ENCODE measurements around the gene SERAC1. TPM values are rescaled to one million over a fixed set of nuclear protein-coding genes. Genes with fewer than 3 reads are reported as not detected.

Gene SERAC1
- polyA plus RNA-seq, 1 donor, result 5.3 TPM

DNA sequence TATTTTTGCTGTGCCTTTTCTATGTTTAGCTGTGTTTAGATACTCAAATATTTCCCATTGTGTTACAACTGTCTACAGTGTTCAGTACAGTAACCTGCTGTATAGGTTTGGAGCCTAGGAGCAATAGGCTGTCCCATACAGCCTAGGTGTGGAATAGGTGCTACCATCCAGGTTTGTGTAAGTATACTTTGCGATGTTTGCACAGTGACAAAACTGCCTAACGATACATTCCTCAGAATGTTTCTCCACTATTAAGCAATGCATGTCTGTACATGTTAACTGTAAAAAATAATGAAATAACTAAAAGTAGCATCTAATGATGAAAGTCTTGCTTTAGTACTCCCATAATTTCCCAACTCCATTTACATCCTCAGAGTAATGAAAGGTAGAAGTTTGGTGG is 46.0 kb downstream of the SERAC1 start:
- DNase-seq (ENCODE audit: low read depth), result no peak

DNA sequence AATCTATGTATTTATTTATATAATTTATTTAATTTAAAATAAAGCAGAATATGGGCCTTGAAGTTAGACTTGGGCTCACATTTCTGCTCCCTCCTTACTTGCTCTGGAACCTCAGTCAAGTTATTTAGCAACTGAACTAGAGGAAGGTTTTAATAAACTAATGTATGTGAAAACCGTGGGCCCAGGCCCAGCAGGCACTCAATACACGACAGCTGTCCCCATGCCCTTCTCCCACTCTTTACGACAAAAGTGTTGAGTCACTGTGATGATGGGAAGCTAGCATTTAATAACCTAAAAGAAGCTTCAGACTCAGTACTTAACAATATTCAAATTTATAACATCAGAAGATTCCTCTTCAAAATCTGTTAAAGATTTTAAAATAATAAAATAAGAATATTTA is 46.7 kb downstream of the SERAC1 start:
- DNase-seq (ENCODE audit: low read depth), result no peak

DNA sequence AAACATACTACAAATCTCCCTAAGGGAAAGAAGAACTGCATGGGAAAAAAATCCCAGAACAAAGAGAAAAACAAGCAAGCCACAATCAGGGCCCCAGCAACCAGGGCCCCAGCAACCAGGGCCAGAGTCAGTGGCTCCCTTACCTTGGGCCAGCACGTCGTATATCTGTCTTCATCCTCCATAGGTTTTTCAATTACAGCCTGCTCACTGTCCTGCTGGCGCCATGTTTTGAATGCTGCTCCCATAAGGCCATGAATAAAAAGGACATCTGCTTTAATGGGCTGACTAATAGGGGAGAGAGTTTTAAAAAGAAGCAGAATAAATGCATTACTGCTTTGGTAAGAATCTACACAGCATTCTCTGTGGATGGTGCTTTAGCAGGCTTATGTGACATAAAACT is 49.2 kb downstream of the SERAC1 start:
- no peak for DNase-seq (ENCODE audit: low read depth)

DNA sequence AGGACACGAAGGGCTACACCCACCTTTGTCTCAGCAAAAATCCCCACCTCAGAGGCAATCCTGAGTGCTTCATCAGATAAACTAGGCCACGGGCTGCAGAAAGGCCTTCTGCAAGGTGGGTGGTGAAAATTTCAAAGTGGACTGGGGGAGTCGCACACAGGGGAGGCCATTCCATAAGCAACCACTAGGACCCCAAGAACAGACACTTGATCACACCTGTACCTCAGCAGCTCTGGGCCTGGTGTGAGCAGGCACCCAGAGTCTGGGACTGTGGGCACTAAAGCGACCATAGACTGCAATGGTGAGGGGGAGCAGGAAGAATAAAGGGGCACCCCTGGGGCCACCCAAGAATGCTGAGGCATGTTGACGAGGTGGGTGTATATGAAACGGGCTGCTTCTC is 52.6 kb downstream of the SERAC1 start:
- no peak for DNase-seq (ENCODE audit: low read depth)

DNA sequence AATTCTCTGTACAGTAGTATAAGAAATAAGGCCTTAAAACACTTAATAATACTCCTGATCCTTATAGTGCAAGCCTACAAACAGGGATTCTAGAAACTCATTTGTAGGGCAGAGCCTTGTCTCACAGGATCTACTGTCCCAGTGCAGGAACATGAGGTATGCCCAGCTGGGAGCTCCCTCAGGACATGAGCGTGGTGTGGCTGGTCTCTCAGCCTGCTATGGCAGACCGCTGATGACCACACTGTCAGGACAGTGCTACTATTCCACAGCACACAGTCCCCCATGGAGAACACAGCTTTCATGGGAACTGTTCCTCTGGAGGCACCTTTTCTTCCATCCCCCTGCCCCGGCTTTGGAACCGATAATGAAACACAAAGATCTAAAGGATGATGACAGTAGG is 53.0 kb downstream of the SERAC1 start:
- no peak for DNase-seq (ENCODE audit: low read depth)

DNA sequence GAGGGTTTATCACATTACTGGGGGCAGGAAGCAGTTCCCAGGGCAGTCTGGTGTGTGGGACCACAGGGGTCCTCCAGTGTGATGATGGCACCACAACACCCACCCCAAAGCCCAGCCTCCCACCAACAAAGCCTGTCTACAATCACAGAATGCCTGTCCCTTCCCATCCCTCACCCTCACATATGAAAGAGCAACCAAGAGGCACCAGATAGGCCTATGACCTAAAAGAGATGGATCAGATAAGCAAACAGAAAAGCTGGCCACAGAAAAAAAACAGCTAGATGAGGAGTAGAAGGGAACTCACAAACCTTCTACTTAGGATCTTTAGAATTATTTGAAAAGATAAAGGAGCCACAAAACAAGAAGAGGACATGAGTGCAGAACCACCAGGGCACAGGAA is 54.3 kb downstream of the SERAC1 start:
- DNase-seq (ENCODE audit: low read depth), result no peak

DNA sequence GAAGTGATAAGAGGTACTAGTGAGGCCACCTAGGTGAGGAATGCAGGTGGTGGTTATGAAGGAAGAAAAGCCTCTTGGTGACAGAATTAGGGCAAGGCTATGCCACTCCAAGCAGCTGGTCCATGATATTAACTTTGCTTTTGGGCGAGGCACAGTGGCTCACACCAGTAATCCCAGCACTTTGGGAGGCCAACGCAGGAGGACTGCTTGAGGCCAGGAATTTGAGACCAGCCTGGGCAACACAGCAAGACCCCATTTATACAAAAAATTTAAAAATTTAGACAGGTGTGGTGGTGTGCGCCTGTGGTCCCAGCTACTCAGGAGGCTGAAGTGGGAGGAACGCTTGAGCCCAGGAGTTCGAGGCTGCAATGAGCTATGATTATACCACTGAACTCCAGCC is 56.1 kb downstream of the SERAC1 start:
- no peak for DNase-seq (ENCODE audit: low read depth)

DNA sequence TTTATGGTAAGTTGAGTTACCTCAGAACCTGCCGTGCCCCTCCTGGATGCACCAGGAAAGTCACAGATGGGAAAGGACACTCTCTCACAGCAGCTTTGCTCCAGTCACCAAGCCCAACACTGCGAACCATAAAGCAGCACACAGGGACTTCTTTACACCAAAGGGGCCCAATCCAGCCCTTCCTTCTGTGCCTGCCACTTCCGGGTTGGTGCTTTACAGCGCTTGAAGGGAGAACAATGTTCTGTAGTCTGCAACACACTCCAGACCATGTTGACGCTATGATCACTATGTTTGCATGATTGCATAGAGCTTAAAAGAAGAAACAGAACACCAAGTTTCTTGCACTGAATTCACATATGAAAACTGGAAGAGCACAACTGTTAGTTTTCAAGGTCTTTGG is 57.1 kb downstream of the SERAC1 start:
- no peak for DNase-seq (ENCODE audit: low read depth)

DNA sequence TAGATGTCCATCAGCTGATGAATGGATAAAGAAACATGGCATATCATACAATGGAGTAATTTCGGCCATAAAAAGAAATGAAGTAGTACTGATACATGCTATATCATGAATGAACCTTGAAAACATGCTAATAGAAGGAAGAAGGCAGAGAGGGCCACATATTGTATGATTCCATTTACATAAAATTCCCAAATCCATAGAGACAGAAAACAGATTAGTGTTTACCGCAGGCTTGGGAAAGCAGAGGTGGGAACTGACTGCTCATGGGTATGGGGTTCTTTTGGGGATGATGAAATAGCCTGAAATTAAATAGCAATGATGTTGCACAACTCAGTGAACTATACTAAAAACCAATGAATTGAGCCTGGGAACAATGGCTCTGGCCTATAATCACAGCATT is 58.3 kb downstream of the SERAC1 start:
- no peak for DNase-seq (ENCODE audit: low read depth)

DNA sequence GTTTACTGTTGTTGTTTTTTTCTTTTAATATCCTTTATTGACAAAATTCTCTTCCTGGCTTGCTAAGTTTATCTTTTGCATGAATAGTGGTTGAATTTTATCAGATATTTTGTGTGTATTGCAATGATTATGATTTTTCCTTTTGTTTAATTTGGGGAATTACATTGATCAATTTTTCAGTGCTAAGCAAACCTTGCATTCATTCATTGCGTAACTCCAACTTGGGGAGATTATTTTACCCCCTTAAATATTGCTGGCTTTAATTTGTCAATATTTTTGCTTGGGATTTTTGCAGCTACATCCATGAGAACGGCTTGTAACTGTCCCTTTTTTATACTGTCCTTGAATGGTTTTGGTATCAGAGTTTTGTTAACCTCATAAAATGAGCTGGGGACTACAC is 63.4 kb downstream of the SERAC1 start:
- DNase-seq (ENCODE audit: low read depth), result no peak

DNA sequence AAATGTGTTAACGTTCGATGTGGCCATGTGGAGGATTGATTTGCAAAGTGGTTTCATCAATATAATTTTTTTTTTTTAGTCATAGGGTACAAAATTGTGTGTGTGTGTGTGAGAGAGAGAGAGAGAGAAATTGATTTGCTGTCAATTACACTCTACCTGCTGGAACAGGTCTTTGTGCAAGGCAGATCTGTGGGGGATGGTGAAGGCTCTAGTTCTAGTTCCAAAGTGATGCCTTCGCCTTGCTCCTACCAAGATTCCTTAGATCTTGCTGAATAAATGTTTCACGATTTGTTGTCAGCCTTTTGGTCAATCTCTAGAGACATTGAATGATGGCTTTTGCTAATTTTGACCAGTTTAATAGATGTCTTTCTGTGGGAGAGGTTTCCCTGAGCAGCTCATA is 64.8 kb downstream of the SERAC1 start:
- no peak for DNase-seq (ENCODE audit: low read depth)

DNA sequence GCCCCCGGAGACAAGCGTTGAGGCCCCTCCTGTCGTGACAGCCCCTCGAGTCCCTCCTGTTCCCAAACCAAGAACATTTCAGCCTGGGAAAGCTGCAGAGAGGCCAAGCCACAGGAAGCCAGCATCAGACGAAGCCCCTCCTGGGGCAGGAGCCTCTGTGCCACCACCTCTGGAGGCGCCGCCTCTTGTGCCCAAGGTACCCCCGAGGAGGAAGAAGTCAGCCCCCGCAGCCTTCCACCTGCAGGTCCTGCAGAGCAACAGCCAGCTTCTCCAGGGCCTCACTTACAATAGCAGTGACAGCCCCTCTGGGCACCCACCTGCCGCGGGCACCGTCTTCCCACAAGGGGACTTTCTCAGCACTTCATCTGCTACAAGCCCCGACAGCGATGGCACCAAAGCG is 72.4 kb downstream of the SERAC1 start:
- DNase-seq (ENCODE audit: low read depth), result no peak

DNA sequence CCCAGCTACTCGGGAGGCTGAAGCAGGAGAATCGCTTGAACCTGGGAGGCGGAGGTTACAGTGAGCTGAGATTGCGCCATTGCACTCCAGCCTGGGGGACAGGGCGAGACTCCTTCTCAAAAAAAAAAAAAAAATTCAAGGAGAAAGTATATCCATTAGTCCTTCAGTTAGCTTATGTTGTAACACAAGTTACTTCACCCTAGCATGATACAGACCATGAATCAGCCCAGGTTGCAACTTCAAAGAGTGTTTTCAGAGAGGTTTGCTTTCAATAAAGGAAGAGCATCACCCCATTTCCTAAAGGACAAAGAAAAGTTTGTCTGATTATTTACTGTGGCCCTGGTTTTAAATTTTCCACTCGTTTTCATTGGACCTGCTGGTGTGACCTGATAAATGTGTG is 73.0 kb downstream of the SERAC1 start:
- DNase-seq (ENCODE audit: low read depth), result no peak

DNA sequence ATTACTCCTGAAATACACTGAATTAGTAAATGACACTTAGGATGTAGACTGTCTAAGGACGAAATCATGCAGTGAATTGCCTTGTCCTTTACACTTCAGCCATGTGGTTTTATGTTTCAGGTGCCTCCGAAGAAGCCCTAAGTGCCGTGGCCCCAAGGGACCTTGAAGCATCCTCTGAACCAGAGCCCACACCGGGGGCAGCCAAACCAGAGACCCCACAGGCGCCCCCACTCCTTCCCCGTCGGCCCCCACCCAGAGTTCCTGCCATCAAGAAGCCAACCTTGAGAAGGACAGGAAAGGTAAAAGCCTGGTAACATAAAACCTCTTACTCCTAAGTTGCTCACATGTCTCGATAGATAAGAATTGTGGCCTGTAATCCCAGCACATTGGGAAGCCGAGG is 75.3 kb downstream of the SERAC1 start:
- no peak for DNase-seq (ENCODE audit: low read depth)

DNA sequence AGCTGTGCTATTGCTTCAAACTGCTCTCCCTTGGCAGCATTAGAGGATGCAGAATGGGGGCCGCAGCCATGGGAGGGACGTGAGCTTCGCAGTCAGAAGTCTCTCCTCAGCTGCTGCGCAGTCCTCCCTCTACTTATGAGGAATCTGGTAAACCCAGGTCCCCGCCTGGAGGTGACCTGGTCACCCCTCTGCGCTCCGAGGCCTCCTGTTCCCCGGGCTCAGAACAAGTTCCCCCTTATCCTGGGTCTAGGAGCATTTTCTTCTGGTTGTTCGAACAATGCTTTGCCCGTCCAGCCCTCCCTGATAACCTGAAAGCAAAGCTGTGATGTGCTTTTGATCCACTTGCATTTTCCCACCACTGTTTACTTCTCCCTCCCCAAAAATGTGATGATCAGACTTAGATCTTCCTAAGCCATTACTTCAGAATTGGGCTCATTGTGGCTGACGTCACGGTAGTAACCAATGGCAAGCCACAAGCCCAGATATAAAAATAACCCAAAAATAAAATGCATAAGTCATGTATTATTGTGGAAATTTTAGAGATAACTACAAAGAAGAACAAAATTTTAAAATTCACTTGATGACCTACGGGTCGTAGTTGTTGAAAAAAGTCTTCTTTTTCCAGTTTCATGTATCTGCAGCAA is 80.7 kb downstream of the SERAC1 start:
- DNase-seq (ENCODE audit: low read depth), result no peak

DNA sequence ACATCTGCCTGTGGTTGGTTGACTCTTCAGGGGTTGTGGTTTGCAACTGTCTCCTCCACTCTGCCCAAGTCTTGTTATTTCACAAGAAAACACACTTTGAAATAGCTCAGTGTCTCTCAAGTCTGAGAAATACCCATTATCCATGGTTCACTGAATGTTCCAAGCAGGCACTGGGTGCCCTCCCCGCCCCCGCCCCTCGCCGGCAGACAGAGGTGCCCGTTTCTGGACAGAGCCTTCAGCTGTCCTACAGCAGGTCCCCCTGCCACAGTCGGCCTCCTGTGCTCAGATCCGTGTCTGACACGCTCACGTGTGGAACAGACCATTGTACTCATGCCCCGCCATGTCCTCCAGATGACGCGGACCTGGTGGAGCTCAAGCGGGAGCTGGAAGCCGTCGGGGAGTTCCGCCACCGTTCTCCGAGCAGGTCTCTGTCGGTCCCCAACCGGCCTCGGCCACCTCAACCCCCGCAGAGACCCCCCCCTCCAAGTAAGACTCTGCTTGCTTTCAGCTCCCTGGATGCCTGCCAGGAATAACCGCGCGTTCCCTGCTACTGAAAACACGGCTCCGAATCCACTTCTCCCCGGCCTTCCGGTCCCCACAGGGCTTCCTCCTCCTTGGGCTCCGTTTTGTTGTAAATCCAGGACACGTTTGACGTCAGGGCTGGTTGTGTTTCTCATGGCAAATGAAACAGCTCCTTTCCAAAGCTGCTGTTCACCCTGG is 81.4 kb downstream of the SERAC1 start:
- DNase-seq (ENCODE audit: low read depth), result no peak

DNA sequence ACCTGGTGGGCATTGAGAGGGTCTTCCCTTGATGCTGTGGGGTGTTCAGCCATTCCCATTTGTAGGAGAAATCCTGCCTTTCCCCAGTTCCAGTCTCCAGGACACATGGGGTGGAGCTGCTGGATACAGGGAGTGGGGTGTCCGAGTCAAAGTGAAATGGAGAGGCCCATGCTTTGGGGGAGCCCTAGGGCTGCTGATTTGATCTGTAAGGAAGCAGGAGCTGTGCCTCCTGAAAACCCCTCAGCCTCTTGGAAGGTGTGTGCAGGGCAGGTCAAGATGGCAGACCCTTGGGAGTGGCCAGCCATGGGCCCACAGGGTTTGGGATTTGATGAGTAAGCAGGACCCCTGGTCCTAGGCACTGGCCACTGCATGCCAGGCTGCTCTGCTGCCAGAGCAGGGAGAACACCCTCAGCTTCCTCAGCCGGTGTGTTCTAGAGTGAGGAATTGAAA is 82.0 kb downstream of the SERAC1 start:
- no peak for DNase-seq (ENCODE audit: low read depth)

DNA sequence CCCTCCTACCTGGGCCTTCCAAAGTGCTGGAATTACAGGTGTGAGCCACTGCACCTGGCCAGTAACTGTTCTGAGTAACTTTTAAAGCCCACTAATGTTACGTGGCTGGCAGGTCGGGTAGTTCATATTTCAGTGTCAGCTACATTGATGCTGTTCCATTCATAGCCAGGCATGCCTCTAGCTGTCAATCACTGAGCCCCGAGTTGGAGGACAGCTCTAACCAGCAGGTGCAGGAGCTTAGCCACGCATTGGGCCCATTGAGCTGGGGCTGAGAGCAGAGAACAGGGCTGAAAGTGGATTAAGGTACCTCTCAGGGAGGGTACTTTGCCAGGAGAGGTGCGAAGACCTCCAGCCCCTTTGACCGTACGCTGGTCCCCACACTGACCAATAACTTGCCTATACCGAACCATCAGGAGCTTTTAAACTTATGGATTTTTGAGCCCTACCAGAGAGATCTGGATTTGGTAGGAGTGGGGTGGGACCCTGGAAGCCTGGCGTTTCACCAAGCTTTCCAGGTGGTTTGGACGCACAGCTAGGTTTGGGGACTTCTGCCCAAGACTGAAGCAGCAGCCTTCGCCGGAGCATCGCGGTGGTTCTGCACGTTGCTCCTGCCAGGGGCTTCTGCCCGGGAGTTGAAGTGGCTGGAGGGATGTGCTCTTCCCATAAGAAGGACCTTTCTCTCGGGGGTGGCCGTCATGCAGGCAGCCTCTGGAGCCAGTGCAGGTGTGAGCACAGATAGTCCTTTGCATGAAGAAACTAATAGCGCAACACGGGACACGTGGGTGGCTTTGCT is 82.6 kb downstream of the SERAC1 start:
- no peak for DNase-seq (ENCODE audit: low read depth)

DNA sequence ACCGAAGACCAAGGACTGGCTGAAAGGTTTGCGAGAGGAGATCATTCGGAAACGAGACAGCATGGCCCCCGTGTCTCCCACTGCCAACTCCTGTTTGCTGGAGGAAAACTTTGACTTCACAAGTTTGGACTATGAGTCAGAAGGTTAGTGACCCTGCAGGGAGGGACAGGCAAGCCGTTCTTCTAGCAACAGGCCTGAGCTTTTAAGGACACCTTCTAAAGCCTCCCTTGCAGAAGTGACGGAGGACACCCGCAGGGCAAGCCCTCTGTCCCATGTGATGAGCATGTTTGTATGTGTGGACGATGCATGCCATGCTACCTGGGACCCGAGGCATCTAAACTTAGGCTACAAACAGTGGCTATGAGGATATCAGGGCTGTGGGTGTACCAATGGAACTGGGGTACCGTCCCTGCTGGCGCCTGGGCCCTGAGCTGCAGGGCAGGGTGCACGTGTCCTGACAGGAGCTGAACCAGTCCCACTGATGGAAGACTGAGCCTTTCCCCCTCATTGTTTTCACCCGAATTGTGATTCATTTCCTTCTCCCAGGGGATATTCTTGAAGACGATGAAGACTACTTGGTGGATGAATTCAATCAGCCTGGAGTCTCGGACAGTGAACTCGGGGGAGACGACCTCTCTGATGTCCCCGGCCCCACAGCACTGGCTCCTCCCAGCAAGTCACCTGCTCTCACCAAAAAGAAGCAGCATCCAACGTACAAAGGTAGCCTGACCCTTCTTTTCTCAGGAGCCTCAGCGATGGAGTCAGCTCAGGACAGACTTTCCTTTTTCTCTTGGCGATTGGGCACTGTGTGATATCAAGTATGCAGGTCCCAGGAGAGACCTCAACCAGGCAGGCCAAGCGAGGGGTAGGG is 84.4 kb downstream of the SERAC1 start:
- DNase-seq (ENCODE audit: low read depth), result no peak

DNA sequence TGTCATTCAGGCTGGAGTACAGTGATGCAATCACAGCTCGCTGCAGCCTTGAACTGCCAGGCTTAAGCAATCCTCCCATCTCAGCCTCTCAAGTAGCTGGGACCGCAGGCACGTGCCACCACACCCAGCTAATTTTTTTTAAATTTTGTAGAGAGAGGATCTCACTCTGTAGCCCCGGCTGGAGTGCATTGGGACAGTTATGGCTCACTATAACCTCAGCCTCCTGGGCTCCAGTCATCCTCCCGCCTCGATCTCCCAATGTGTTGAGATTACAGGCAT is 86.5 kb downstream of the SERAC1 start:
- no peak for DNase-seq (ENCODE audit: low read depth)

DNA sequence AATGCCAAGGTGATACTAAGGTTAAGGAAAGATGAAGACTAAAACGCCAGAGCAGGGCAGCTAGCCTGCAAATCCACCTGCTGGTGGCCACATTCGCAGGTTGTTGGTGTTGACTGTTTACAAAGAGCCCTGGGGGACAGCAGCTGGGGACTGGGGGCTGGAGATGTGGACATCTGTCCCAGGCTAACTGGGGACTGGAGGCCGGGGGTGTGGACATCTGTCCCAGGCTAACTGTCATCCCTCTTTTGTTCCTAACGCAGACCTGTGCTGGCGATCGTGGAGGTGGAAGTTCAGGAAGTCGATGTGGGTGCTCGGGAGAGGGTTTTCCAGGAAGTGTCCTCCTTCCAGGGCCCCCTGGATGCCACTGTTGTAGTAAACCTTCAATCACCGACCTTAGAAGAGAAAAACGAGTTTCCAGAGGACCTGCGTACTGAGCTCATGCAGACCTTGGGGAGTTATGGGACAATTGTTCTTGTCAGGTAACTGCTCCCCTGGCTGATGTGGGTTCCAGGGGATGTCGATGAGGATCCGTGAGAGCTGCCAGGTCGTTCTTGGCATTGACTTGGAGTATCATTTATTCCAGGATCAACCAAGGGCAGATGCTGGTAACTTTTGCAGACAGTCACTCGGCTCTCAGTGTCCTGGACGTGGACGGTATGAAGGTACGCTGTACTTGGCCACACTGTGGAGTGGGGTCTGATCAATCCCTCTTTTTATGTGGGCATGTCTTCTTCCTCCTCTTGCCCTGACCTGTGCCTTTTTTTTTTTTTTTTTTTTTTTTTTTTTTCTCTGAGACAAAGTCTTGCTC is 87.0 kb downstream of the SERAC1 start:
- DNase-seq (ENCODE audit: low read depth), result no peak

Data from forelimb muscle (tissue), 1 donor.